ENCODE measurements around the gene PTPRN2.

PTPRN2 gene

DNA sequence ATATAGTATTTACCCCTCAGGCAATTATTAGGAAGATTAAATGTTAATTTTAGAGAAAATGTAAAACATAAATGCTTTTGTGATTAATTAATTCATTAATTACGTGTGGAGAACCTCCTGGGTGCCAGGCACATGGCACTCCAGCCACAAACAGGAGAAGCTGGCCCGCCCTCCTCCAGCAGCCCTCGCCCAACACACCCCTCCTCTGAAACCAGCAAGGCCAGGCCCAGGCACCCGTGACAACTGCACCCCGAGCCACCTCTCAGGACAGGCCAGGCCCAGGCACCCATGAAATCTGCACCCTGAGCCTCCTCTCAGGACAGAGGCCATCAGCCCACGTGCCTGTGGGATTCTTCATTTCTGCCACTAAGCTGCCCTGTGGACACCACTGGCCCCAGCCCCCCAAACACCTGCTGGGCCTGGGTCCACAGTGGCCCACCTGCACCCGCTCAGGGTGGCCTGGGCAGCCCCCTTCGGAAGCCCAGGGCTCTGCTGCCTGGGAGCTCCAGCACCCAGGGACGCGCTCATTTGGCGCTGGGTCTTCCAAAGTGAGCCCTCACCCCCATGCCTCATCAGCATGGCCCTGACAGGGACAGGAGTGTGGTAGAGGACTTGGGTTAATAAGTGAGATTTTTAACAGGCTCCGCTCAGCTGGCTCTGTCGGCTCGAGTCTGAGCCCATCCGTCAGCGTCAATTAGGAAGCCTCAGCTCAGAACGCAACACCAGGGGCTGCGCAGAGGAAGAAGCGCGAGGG is 768.7 kb downstream of the PTPRN2 start:
- no peak for DNase-seq
- in situ Hi-C loops (cut with MboI; ENCODE audit: low pct_unique_long_range_greater_than_20kb, low sequenced_read_pairs), result no loop called here

GRCh38 chr7:157817944-157818700 is 769.5 kb downstream of the PTPRN2 start:
- in situ Hi-C loops (cut with MboI; ENCODE audit: low pct_unique_long_range_greater_than_20kb, low sequenced_read_pairs), result no loop called here
- DNase-seq, result no peak

DNA sequence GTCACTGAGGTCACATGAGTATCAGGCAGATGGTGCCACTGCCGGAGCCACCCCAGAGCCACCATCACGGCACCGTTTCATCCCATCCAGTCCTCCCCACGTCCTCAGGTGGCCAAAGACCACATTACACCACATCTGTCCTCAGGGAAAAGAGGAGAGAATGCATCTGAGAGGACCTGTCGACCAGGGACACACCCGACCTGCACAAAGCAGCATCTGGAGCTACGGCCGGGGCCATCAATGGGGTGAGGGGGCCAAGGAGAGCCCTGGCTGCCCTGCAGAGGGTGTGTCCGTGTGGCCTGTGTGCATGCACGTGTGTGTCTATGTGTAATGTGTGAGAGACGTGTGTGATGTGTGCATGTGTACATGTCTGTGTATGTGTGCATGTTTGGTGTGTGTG is 770.2 kb downstream of the PTPRN2 start:
- in situ Hi-C loops (cut with MboI; ENCODE audit: low pct_unique_long_range_greater_than_20kb, low sequenced_read_pairs), result no loop called here
- no peak for DNase-seq

DNA sequence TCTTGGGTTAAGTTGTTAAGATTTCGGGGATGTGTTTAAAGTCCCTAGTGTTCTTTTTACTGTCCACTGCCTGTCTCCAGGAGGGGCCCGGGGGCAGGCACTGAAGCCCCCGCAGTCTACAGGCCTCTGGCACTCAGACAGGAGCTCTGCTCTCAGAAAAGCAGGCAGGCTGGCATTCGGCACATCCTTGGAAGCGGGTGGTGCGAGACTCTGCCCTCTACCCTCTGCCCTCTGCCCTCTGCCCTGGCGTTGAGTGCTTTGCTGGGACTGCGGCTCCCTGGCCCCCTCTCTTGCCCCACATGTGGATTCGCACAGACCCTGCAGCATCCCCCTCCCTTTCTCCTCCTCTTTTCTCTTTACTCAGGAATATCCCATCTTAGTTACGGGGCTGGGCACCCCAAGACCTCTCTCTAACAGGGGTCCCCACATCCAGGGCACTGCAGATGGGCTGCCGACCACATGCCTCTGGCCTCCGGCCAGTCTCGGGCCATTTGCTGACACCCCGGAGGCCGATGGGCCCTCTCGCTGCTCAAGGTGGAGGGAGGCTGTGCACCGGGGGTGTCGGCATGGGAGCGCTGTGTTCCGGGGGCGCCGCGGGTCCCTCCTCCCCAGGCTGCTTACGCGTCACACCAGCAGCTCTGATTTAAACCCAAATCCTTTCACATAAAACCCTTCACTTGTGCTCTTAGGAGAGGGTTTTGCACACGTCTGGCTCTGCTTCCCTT is 770.9 kb downstream of the PTPRN2 start:
- DNase-seq, result no peak
- in situ Hi-C loops (cut with MboI; ENCODE audit: low pct_unique_long_range_greater_than_20kb, low sequenced_read_pairs), result no loop called here

- in situ Hi-C loops (cut with MboI; ENCODE audit: low pct_unique_long_range_greater_than_20kb, low sequenced_read_pairs), result no loop called here
These were observed 771.5 kb downstream of the PTPRN2 start for GRCh38 chr7:157816086-157816485.

DNA sequence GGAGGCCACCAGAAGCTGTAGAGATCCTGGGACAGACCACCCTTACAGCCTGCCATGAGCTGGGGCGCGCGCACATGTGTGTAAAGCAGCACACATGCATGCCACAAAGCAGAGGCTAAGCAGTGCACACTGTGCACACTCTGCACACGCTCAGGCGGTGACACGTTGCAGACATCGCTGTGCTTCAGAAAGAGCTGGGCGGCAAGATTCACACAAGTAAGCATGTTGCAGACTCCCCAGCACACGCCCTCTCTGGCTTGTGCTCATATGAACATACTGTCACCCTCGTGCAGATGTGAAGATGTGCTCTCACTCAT is 772.0 kb downstream of the PTPRN2 start:
- in situ Hi-C loops (cut with MboI; ENCODE audit: low pct_unique_long_range_greater_than_20kb, low sequenced_read_pairs), result no loop called here
- DNase-seq, result no peak

More at GRCh38 chr7:157816086-157816485, 771.5 kb downstream of the PTPRN2 start:
- DNase-seq, result no peak

GRCh38 chr7:157814931-157815705 is 772.5 kb downstream of the PTPRN2 start:
- DNase-seq, result no peak
- in situ Hi-C loops (cut with MboI; ENCODE audit: low pct_unique_long_range_greater_than_20kb, low sequenced_read_pairs), result no loop called here

GRCh38 chr7:157813741-157814661 is 773.6 kb downstream of the PTPRN2 start:
- in situ Hi-C loops (cut with MboI; ENCODE audit: low pct_unique_long_range_greater_than_20kb, low sequenced_read_pairs), result no loop called here
- DNase-seq, result no peak

DNA sequence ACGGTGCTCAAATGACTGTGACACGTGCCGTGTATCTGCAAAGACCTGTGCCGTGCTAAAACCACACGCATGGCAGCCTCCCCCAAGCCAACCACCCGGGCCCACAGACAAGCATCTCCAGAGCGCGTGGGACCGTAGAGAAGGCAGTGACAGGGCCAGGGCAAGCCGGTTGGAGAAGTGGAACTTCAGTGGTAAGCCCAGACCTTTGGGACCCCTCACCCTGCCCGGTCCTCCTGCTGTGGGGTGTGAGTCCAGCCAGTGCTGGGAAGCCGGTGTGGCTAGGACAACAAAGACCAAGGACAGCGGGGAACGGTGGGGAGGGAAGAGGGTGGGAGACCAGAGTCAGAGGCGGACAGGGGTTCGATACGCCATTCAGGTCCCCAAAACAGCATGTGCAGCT is 774.6 kb downstream of the PTPRN2 start:
- in situ Hi-C loops (cut with MboI; ENCODE audit: low pct_unique_long_range_greater_than_20kb, low sequenced_read_pairs), result no loop called here
- no peak for DNase-seq

GRCh38 chr7:157811946-157812345 is 775.7 kb downstream of the PTPRN2 start:
- no peak for DNase-seq
- in situ Hi-C loops (cut with MboI; ENCODE audit: low pct_unique_long_range_greater_than_20kb, low sequenced_read_pairs), result no loop called here

DNA sequence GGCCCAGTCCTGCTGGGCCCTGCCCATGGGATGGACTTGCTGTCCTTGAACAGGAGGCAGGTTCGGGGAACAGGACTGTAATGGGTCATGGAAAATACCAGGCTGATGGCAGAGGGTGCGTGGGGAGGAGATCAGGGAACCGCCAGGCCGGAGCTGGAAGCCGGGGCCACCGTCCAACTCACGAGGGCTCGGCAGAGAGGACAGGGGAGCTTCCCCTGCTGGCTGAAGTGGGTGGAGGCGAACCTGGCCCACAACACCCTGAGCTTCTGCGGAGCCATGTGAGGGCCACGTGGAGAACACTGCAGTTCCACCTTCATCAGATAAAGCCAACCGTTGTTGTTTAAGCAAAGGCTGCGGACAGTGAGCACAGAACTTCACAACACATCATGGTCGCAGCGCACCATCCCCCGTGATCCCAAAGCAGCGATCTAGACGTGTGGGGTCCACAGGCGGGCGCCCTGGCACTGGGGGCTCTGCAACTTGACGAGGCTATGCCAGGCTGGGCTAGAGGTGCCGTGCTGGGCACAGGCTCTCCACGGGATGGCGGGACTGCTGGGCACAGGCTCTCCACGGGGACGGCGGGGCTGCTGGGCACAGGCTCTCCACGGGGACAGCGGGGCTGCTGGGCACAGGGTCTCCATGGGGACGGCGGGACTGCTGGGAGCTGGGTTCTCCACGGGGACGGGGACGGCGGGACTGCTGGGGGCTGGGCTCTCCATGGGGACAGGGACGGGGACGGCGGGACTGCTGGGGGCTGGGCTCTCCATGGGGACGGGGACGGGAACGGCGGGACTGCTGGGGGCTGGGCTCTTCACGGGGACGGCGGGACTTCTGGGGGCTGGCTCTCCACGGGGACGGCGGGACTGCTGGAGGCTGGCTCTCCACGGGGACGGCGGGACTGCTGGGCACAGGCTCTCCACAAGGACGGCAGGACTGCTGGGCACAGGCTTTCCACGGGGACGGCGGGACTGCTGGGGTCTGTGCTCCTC is 777.5 kb downstream of the PTPRN2 start:
- no peak for DNase-seq
- in situ Hi-C loops (cut with MboI; ENCODE audit: low pct_unique_long_range_greater_than_20kb, low sequenced_read_pairs), result no loop called here

DNA sequence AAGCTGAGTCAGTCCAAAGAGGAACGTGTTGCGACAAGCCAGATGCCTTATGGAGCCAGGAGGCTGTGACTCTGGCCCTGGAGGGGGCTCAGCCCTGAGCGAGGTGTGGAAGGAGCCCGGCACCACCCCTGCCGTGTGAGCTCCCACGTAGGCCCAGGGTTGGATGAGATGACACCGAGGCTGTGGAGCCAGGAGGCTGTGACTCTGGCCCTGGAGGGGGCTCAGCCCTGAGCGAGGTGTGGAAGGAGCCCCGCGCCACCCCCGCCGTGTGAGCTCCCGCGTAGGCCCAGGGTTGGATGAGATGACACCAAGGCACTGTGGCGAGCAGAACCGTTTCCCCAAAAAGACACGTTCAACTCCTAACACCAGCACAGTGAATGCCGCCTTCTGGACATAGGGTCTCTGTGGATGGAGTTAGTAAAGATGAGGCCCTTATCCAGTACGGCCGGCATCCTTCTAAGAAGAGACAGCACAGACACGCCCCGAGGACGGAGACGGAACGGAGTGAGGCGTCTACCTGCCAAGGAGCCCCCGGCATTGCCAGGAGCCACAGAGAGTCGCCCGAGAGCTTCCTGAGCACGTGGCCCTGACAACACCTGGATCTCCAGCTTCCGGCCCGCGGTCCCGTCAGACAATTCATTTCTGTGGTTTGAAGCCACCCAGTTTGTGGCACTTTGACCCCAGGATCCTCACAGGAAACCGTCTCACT is 778.3 kb downstream of the PTPRN2 start:
- DNase-seq, result no peak
- in situ Hi-C loops (cut with MboI; ENCODE audit: low pct_unique_long_range_greater_than_20kb, low sequenced_read_pairs), result no loop called here

DNA sequence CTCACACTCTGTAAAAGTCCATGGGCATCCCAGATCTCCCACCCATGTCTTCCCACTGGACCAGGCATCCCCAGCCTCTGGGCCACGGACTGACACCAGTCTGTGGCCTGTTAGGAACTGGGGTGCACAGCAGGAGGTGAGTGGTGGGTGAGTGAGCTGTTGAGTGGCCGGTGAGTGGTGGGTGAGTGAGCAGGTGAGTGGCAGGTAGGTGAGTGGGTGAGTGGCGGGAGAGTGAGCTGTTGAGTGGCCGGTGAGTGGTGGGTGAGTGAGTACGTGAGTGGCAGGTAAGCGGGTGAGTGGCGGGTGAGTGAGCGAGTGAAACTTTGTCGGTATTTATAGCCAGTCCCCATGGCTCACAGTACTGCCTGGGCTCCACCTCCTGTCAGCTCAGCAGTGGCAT is 779.6 kb downstream of the PTPRN2 start:
- in situ Hi-C loops (cut with MboI; ENCODE audit: low pct_unique_long_range_greater_than_20kb, low sequenced_read_pairs), result no loop called here

DNA sequence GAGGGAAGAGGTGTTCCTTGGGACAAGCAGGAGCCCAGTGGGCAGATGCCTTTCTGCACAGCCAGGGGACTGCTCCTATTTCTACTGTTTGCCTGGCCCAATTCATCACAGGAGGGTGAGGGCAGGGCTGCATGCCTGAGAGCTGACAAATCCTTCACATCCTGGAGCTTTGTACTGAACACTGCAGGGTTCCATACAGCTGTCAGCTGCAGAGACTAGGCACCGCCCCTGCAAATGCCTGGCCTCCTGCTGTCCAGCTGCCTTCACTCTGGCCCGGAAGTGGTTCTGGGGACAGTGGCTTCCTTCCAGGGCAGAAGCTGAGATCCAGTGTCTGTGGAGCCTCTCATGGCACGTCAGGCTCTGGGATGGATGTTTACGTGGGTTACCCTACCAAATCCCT is 780.1 kb downstream of the PTPRN2 start:
- in situ Hi-C loops (cut with MboI; ENCODE audit: low pct_unique_long_range_greater_than_20kb, low sequenced_read_pairs), result no loop called here
- no peak for DNase-seq

More for the DNA sequence above, 779.6 kb downstream of the PTPRN2 start:
- no peak for DNase-seq

GRCh38 chr7:157806711-157807110 is 780.9 kb downstream of the PTPRN2 start:
- in situ Hi-C loops (cut with MboI; ENCODE audit: low pct_unique_long_range_greater_than_20kb, low sequenced_read_pairs), result no loop called here

DNA sequence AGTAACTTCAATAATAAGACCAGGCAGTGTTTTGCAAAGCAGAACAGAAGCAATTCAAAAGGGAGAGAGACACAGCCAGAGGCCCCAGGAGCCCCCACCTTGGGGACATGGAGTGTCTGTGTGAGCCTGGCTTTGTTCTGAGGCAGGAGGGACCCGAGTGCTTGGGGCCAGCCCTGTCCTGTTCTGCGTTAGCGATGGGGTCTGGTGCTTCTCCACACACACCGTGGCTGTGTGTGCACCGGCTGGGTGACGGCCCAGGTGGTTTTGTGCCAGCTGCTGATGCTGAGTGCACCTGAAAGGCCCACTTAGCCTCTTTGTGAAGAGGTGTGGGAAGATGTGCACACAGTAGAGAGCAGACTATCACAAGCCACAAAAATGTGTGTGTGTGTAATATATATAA is 781.9 kb downstream of the PTPRN2 start:
- in situ Hi-C loops (cut with MboI; ENCODE audit: low pct_unique_long_range_greater_than_20kb, low sequenced_read_pairs), result no loop called here
- DNase-seq, result no peak

More at GRCh38 chr7:157806711-157807110, 780.9 kb downstream of the PTPRN2 start:
- DNase-seq, result no peak

- in situ Hi-C loops (cut with MboI; ENCODE audit: low pct_unique_long_range_greater_than_20kb, low sequenced_read_pairs), result no loop called here
- no peak for DNase-seq
These were observed 783.7 kb downstream of the PTPRN2 start for GRCh38 chr7:157803906-157804305.
